Islet precursor cell (in vitro differentiated cells): ENCODE data around the gene TNS3.
A peak's percentile ranks its signal among the peaks of the same experiment; 100 is the strongest.

Experiments
- DNase-seq: peaks from one replicate; pipeline ENCODE4 v3.0.0-alpha.2; 2018

Gene TNS3

GRCh38 chr7:47290867-47291266 lies 291.0 kb downstream of the TNS3 start:
- no peak for DNase-seq

GRCh38 chr7:47290466-47290865 lies 291.4 kb downstream of the TNS3 start:
- no peak for DNase-seq

- peak; percentile 22 for DNase-seq
Measured at GRCh38 chr7:47288060-47288459, 293.9 kb downstream of the TNS3 start.

- peak; percentile 25 for DNase-seq
Measured at GRCh38 chr7:47285860-47286491, 295.9 kb downstream of the TNS3 start.

- no peak for DNase-seq
Measured at GRCh38 chr7:47284691-47285635, 296.9 kb downstream of the TNS3 start.

GRCh38 chr7:47283497-47284131 lies 298.3 kb downstream of the TNS3 start:
- peak; percentile 78 for DNase-seq

- DNase-seq = no peak
Measured at GRCh38 chr7:47282790-47283496, 299.0 kb downstream of the TNS3 start.

- DNase-seq = no peak
Measured at GRCh38 chr7:47281966-47282643, 299.8 kb downstream of the TNS3 start.

- no peak for DNase-seq
Measured at GRCh38 chr7:47281161-47281560, 300.8 kb downstream of the TNS3 start.

- DNase-seq = no peak
Measured at GRCh38 chr7:47280114-47280513, 301.8 kb downstream of the TNS3 start.

- no peak for DNase-seq
Measured at GRCh38 chr7:47278043-47278442, 303.9 kb downstream of the TNS3 start.

GRCh38 chr7:47277321-47277781 lies 304.6 kb downstream of the TNS3 start:
- DNase-seq = no peak

- no peak for DNase-seq
Measured at GRCh38 chr7:47273974-47274766, 307.7 kb downstream of the TNS3 start.

- no peak for DNase-seq
Measured at GRCh38 chr7:47273088-47273487, 308.8 kb downstream of the TNS3 start.

- DNase-seq = no peak
Measured at GRCh38 chr7:47271749-47272148, 310.2 kb downstream of the TNS3 start.

GRCh38 chr7:47268851-47269836 lies 312.8 kb downstream of the TNS3 start:
- DNase-seq = no peak

- peak; percentile 70 for DNase-seq
Measured at GRCh38 chr7:47267346-47267745, 314.6 kb downstream of the TNS3 start.

- DNase-seq = no peak
Measured at GRCh38 chr7:47266799-47267198, 315.1 kb downstream of the TNS3 start.

GRCh38 chr7:47266131-47266706 lies 315.7 kb downstream of the TNS3 start:
- DNase-seq = peak; percentile 78

GRCh38 chr7:47265621-47266020 lies 316.3 kb downstream of the TNS3 start:
- DNase-seq = no peak
